Keratinocyte (primary cell): ENCODE results near the gene DIAPH2. TPM values are rescaled to one million over a fixed set of nuclear protein-coding genes. Genes with fewer than 3 reads are reported as not detected.

Experiments
- DNase-seq: peaks from one replicate; pipeline ENCODE4 v3.0.0-alpha.2; 2011; ENCODE audit warnings: low read depth, missing footprints, low spot score
- FAIRE-seq: peaks from 2 replicates; lab custom pipeline; 2011; peaks lifted over from hg19 to GRCh38; lab: Jason Lieb, UNC
- H2AFZ ChIP-seq: 2 replicates; pipeline ENCODE4 v1.6.0; 2012; ENCODE audit warnings: low read length, control low read depth, inconsistent platforms; ENCODE audit not compliant: control insufficient read depth
- H3K27ac ChIP-seq: 2 replicates; pipeline ENCODE4 v1.5.1; 2011; ENCODE audit warnings: low read length; ENCODE audit not compliant: control insufficient read depth, insufficient read depth
- H3K27me3 ChIP-seq: 3 replicates; pipeline ENCODE4 v1.6.0; 2011; ENCODE audit warnings: low read length; ENCODE audit not compliant: control insufficient read depth, insufficient read depth; ENCODE audit errors: extremely low read depth
- H3K36me3 ChIP-seq, 2 experiments: 2 replicates in 1 of 2; 3 replicates in 1 of 2; pipeline ENCODE4 v1.5.1; 2011; ENCODE audit warnings: low read length in 2 of 2, mild to moderate bottlenecking in 1 of 2; ENCODE audit not compliant: control insufficient read depth in 2 of 2, insufficient read depth in 2 of 2; ENCODE audit errors: extremely low read depth in 1 of 2
- H3K4me1 ChIP-seq: 3 replicates; pipeline ENCODE4 v1.5.1; 2011; ENCODE audit warnings: low read length; ENCODE audit not compliant: control insufficient read depth, insufficient read depth; ENCODE audit errors: extremely low read depth
- H3K4me2 ChIP-seq: 3 replicates; pipeline ENCODE4 v1.6.0; 2011; ENCODE audit warnings: low read depth, low read length; ENCODE audit not compliant: control insufficient read depth, insufficient read depth; ENCODE audit errors: extremely low read depth
- H3K4me3 ChIP-seq, 3 experiments: fragments of 200-600 bp in 1 of 3; sonication (generic) in 1 of 3; 2 replicates in 2 of 3; 3 replicates in 1 of 3; pipeline ENCODE4 v1.5.1; 2011 to 2016; ENCODE audit warnings: low read length in 3 of 3, mild to moderate bottlenecking in 3 of 3, control low read depth in 2 of 3, inconsistent platforms in 1 of 3, low read depth in 1 of 3, mixed read lengths in 1 of 3, mixed run types in 1 of 3, moderate library complexity in 1 of 3; ENCODE audit not compliant: control insufficient read depth in 2 of 3, insufficient read depth in 2 of 3; ENCODE audit errors: extremely low read depth in 1 of 3
- H3K79me2 ChIP-seq: 2 replicates; pipeline ENCODE4 v1.6.0; 2012; ENCODE audit warnings: low read length; ENCODE audit not compliant: control insufficient read depth, insufficient read depth
- H3K9ac ChIP-seq: 3 replicates; pipeline ENCODE4 v1.6.0; 2011; ENCODE audit warnings: low read length; ENCODE audit not compliant: control insufficient read depth, insufficient read depth; ENCODE audit errors: extremely low read depth
- H3K9me1 ChIP-seq: 3 replicates; pipeline ENCODE4 v1.6.0; 2011; ENCODE audit warnings: low read length; ENCODE audit not compliant: control insufficient read depth, insufficient read depth; ENCODE audit errors: extremely low read depth
- H3K9me3 ChIP-seq: 2 replicates; pipeline ENCODE4 v1.5.1; 2012; ENCODE audit warnings: low read depth, low read length; ENCODE audit not compliant: control insufficient read depth
- H4K20me1 ChIP-seq: 3 replicates; pipeline ENCODE4 v1.6.0; 2011; ENCODE audit warnings: low read length; ENCODE audit not compliant: control insufficient read depth, insufficient read depth; ENCODE audit errors: extremely low read depth
- EZH2 ChIP-seq: IDR thresholded peaks from one replicate; pipeline ENCODE4 v1.6.1; 2012; ENCODE audit warnings: inconsistent platforms, mild to moderate bottlenecking, low read length, moderate library complexity
- dilution Hi-C: fragments of 300-500 bp; cut with MboI; formaldehyde crosslinking; loops from one replicate; pipeline ENCODE4 v1.7.0; 2020; ENCODE audit warnings: low sequenced_read_pairs; ENCODE audit not compliant: extremely low pct_ligation_motif_present
- polyA plus RNA-seq, 5 experiments: library from polyadenylated mRNA; depleted of rRNA in 3 of 5; stranded (reverse) in 3 of 5; stranded (forward) in 1 of 5; unstranded in 1 of 5; fragments of >200 nt; gene quantifications; 1 replicate in 1 of 5; 2 replicates in 3 of 5; 3 replicates in 1 of 5; pipeline versions ENCODE4 v1.2.1 to v1.2.3, GENCODE V29; 2011 to 2012; ENCODE audit warnings: missing spikeins in 2 of 5, low read depth in 1 of 5, low replicate concordance in 1 of 5
- TF ChIP-seq, protein P1 (sequence below), 3 experiments: IDR thresholded peaks in 1 of 3; conservative IDR thresholded peaks in 1 of 3; optimal IDR thresholded peaks in 1 of 3; 2 replicates in 2 of 3; 3 replicates in 1 of 3; pipeline versions ENCODE3 to v1.5.1; 2011; ENCODE audit warnings: low read length in 3 of 3, mild to moderate bottlenecking in 3 of 3, moderate library complexity in 2 of 3, control low read depth in 1 of 3, inconsistent platforms in 1 of 3; ENCODE audit not compliant: insufficient read depth in 2 of 3; ENCODE audit errors: extremely low read depth in 1 of 3

The DIAPH2 gene
- polyA plus RNA-seq, 1 donor (not counting 4 experiments of a cell fraction or from before 2014, with no cell fraction given): 7.4 TPM

GRCh38 chrX:97158269-97158668, 473.6 kb downstream of the DIAPH2 start:
- DNase-seq (no peak), FAIRE-seq (no peak)
- Histone ChIP-seq H3K36me3 (no peaks in the 10 kb centered on the region), H2AFZ (no peak overlapping the region), H3K4me3 (no peak overlapping the region), H3K4me2 (no peak overlapping the region), H3K9me1 (no peaks in the 10 kb centered on the region), H3K9me3 (no peaks in the 10 kb centered on the region), H3K27ac (no peak overlapping the region), H4K20me1 (no peaks in the 10 kb centered on the region), H3K4me1 (no peaks in the 10 kb centered on the region), H3K79me2 (no peaks in the 10 kb centered on the region), H3K27me3 (no peaks in the 10 kb centered on the region), H3K9ac (no peak overlapping the region)
- TF ChIP-seq EZH2: no peak
- TF ChIP-seq, protein P1, sequence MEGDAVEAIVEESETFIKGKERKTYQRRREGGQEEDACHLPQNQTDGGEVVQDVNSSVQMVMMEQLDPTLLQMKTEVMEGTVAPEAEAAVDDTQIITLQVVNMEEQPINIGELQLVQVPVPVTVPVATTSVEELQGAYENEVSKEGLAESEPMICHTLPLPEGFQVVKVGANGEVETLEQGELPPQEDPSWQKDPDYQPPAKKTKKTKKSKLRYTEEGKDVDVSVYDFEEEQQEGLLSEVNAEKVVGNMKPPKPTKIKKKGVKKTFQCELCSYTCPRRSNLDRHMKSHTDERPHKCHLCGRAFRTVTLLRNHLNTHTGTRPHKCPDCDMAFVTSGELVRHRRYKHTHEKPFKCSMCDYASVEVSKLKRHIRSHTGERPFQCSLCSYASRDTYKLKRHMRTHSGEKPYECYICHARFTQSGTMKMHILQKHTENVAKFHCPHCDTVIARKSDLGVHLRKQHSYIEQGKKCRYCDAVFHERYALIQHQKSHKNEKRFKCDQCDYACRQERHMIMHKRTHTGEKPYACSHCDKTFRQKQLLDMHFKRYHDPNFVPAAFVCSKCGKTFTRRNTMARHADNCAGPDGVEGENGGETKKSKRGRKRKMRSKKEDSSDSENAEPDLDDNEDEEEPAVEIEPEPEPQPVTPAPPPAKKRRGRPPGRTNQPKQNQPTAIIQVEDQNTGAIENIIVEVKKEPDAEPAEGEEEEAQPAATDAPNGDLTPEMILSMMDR (optimal IDR thresholded peaks at IDR 0.05 in 1 of 3, IDR thresholded peaks at IDR 0.05 in 1 of 3, conservative IDR thresholded peaks at IDR 0.05 in 1 of 3; ENCODE audit: extremely low read depth in 1 of 3, insufficient read depth in 2 of 3, low read length in 3 of 3): no peak
- dilution Hi-C loops: no loop called here

- FAIRE-seq: no peak
These were observed 475.5 kb downstream of the DIAPH2 start for GRCh38 chrX:97159916-97160800.

More at GRCh38 chrX:97159916-97160800, 475.5 kb downstream of the DIAPH2 start:
- Histone ChIP-seq H3K4me3 (no peak overlapping the region), H3K27me3 (no peaks in the 10 kb centered on the region), H3K9me1 (no peaks in the 10 kb centered on the region), H3K9ac (no peak overlapping the region), H2AFZ (no peak overlapping the region), H3K79me2 (no peaks in the 10 kb centered on the region), H3K27ac (no peak overlapping the region), H4K20me1 (no peaks in the 10 kb centered on the region), H3K36me3 (no peaks in the 10 kb centered on the region), H3K4me1 (no peaks in the 10 kb centered on the region), H3K9me3 (no peaks in the 10 kb centered on the region), H3K4me2 (no peak overlapping the region)
- no peak for DNase-seq
- no peak for TF ChIP-seq EZH2
- TF ChIP-seq, protein P1 (optimal IDR thresholded peaks at IDR 0.05 in 1 of 3, IDR thresholded peaks at IDR 0.05 in 1 of 3, conservative IDR thresholded peaks at IDR 0.05 in 1 of 3; ENCODE audit: extremely low read depth in 1 of 3, insufficient read depth in 2 of 3, low read length in 3 of 3): no peak
- dilution Hi-C loops: no loop called here
